NCI-H774 (cell line): Measurements from ENCODE around the gene LRRC8D.

Experiments used
- DNase-seq: peaks from one replicate; lab custom pipeline; 2025; lab: John Stamatoyannopoulos, UW

The LRRC8D gene

DNA sequence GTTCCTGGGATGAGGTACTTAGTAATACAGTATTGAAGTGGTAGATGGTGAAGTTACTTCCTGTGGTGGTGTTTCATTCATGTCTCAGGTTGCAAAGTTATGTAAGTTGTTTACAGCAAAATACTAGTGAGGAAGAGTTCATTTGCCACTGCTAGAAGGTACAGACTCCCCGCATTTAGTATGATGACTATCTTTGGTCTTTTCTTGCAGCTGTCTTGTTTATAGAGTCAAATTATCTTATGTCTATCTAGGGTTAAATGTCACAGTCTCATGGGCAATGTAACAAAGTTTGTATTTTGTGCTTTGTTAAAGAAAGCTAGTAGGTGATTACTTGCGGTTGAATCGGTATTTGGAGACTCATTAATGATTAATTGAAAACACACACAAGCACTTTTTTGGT lies 50.2 kb downstream of the LRRC8D start:
- DNase-seq: no peak

GRCh38 chr1:89871768-89872473 lies 51.1 kb downstream of the LRRC8D start:
- DNase-seq: no peak

DNA sequence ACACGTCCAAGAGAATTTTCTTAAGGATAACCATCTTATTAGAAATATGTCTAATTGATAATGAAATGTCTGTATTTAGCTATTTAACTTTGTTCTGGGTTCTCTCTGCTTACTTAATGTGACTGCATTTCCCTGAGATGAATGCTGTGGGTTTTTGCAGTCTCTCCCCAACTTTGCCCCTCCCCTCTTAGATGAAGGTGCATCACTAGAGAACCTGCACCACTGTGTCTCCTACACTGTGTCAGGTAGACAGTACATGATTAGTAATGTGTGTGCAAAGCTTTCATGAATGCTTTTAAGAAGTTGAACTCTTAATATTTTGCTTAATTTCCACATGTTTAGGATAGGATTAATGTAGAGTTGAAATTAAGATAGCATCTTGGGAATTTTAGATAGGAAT lies 51.7 kb downstream of the LRRC8D start:
- DNase-seq: no peak

- DNase-seq: no peak
Measured at GRCh38 chr1:89873288-89873687, 52.5 kb downstream of the LRRC8D start.

DNA sequence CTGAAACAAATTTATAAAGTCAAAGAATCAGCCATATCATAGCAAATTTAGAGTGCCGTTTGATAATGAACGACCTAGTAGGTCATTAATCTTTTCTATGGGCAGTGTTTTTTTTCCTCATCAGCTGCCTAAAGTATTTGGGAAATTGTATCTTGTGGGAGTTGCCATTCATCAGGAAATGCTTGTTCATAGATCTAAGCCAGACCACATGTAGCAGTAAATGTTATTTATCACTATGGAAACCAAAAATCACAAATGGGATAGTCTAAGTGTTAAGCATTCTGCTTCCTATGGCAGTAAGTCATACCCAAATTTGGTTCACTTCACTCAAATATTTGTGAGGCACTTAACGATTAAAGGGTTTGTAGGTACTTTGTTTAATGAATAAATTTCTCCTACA lies 52.9 kb downstream of the LRRC8D start:
- no peak for DNase-seq

DNA sequence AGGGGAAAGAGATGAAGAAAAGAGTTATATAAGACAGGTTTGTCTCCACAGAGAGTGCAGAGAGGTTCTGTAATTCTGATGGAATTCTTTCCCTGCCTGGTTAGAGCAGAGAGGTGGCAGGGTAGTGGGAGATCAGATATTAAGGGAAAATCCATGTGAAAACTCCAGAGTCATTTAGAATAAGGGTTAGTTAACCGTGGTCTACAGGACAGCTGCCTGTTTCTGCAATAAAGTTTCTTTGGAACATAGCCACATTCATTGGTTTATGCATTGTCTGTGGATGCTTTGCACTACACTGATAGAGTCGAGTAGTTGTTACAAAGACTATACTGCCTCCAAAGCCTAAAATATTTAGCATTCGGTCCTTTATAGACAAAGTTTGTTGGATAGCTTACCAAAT lies 55.6 kb downstream of the LRRC8D start:
- no peak for DNase-seq

GRCh38 chr1:89877756-89878155 lies 56.9 kb downstream of the LRRC8D start:
- DNase-seq: no peak

- no peak for DNase-seq
Measured at GRCh38 chr1:89878256-89878655, 57.4 kb downstream of the LRRC8D start.

- DNase-seq: no peak
Measured at GRCh38 chr1:89880679-89881078, 59.8 kb downstream of the LRRC8D start.

DNA sequence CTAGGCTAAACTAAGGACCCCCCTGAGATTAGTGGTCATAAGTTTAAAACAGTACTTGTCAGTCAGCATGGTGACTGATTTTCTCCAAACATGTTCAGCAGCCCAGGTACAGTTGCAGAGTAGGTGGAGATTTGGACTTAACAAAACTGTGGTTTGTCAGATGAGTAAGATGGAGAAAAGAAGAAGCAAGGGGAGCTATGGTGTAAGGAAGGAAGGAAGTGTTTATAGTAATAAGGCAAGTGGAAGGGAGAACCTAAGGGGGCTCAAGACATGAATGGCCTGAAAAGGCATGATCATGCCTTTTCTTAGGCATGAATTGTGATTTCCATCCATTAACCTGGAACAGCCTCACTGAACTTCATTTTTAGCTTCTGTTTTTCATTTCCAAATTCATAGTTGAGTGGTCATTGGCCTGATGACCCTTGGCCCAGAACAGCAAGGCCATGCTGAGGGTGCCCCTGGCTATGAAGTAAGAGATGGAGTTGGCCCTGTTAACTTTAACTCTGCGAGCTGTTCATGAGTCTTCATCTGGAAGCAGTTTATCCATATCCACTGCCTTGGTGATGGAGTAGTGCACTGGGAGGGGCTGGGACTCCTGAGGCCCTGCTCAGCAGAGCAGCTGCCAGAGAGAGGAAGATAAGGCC lies 60.7 kb downstream of the LRRC8D start:
- no peak for DNase-seq

GRCh38 chr1:89882348-89883029 lies 61.7 kb downstream of the LRRC8D start:
- DNase-seq: no peak

DNA sequence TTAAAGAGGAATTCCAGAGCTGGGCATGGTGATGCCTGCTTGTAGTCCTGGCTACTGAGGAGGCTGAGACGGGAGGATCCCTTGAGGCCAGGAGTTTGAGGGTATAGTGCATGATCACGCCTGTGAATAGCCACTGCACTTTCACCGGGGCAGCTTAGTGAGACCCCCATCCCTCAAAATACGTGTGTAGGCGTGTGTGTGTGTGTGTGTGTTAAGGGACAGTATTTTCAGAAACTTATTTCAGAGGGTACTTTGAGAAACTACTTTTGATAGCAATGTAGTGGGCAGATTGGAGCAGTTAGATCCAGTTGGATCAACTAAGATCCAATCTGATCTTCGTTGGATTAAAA lies 62.2 kb downstream of the LRRC8D start:
- DNase-seq: no peak

DNA sequence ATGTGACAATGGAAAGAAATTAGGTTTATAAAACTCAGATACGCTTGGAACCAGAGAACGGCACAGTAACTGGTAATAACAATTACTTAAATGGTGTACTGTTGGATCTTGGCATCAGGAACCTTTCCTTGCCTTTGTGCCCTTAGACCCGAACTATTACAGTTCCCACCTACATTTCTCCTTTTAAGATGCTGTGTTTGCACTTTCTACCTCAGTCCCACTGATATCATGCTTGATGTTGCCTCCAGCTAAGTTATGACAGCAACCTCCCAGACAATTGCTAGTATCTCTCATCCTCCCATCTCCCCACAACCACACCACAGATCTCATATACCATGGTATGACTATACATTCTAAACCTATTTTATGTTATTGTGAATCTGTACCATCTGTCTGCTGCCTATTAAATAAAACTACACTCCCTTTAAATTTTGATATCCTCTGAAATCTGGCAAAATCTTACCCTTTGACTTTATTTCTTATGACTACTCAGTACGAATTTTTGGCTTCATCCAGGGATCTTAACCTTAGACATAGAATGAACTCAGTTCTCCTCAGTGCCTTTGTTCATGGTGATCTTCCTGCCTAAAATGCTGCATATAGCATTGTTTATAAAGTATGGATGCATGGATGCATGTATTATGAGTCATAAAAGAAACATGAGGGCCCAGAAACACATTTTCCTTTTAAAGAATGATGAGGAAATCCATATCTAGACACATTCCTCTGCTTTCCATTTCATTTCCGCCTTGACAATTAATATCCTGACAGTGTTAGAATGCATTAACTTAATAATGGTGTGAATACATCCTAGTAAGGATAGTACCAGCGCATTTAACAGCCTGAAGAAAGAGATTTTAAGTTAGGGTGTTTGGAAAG lies 64.1 kb downstream of the LRRC8D start:
- no peak for DNase-seq

GRCh38 chr1:89887270-89887669 lies 66.4 kb downstream of the LRRC8D start:
- DNase-seq: no peak

- no peak for DNase-seq
Measured at GRCh38 chr1:89887713-89888112, 66.9 kb downstream of the LRRC8D start.

DNA sequence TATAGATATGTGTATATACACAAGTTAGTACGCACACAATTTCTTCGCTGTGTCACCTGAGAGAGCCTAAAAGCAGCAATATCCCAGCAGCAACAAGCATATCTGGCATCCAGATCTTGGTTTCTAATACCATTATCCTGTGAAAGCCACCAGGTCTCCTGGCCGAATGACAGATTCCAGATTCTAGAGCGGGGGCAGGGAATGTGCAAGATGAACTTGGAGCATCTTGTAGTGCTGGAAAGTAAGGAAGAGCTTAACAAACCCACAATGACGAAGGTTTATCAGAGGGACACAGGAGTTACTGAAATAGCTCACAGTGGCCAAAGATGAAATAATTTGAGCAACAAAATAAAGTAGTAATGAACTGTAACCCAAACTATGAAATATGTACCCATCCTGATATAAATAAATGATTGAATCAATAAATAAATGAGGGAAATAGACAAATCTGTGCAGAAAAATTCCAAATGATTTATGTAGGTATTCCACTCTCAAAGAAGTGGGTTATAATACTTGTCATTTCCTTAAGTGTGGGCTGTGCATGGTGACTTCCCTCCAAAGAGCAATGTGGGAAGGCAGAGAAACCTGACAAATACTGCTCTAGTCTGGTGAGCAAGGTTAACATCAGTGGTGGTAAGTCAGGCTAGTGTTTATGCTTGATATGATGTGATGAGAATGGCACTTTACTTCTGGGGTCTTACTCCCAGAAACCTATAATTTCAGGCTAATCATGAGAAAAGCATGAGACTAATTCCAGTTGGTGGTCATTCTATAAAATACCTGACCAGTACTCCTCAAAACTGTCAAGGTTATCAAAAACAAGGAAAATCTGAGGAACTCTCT lies 67.9 kb downstream of the LRRC8D start:
- DNase-seq: no peak

DNA sequence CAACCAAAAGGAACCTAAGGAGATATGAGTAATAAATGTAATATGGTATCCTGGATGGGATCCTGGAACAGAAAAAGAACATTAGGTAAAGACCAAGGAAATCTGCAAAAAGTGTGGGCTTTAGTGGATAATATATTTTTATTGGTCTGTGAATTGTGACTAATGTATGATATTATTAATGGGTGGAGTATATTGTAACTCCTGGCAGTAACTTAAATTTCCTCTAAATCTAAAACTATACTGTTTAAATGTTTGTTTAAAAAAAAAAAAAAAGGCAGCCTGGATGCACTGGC lies 68.4 kb downstream of the LRRC8D start:
- DNase-seq: no peak

DNA sequence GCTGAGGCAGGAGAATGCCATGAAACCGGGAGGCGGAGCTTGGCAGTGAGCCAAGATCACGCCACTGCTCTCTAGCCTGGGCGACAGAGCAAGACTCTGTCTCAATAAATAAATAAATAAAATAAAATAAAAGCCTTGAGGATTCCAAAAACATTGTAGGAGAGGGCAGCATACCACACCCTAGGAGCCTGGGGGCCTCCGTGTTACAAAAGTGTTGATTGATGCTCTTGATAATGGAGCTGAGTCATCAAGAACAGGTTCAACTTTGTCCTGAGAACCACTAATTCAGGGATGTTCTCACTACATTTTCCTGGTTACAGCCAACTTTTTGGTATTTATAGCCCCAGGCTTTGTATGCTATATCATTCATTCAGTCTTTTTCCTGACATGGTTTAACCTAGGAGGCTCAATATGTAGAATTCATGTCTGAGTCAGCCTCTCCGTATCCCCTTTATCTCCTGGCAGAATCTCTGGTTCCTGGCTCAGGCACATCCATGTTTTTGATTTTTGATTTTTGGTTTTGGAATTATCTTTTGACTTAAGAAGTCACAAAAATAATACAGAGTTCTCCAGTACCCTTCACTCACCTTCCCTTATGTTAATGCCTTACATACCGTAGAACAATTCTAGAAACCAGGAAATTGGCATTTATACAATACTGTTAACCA lies 69.4 kb downstream of the LRRC8D start:
- DNase-seq: no peak

DNA sequence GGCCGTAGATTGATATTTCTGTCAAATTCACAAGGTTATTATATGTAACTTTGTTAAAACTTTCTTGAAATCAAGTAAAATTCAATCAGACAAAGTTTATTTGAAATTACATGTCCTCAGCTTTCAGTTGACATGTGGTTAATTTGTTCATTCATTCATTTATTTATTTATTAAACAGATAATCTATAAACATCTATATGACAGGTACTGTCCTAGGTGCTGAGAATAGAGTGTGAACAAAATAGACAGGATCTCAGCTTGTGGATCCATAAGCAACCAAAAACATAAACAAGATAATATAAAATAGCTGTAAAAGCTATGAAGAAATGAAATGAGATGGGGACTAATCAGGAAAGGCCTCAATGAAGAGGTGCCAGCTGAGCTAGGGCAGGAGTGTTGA lies 72.0 kb downstream of the LRRC8D start:
- no peak for DNase-seq

- DNase-seq: no peak
Measured at GRCh38 chr1:89894210-89895201, 73.7 kb downstream of the LRRC8D start.
